Measurements from ENCODE around the gene STAC3.

- TF ChIP-seq CTCF (IDR thresholded peaks at IDR 0.05; ENCODE audit: insufficient read depth, low read depth, low read length) = no peak
- TF ChIP-seq EZH2 (IDR thresholded peaks at IDR 0.05; ENCODE audit: insufficient read depth, low read length) = no peak
Observed at GRCh38 chr12:57230381-57231155, 20.4 kb downstream of the STAC3 start.

All from astrocyte (in vitro differentiated cells and primary cell).